Suprapubic skin (tissue), 4 donors: ENCODE data around the gene CLDN11. TPM values are rescaled to one million over a fixed set of nuclear protein-coding genes. Genes with fewer than 3 reads are reported as not detected.

ENCODE experiments used
- DNase-seq, 2 donors: peaks; one replicate each; pipeline ENCODE4 v3.0.0-alpha.2; 2019; ENCODE audit warnings: low spot score in 2 of 2
- H3K27ac ChIP-seq: fragments of 200-600 bp; sonication (generic); one replicate; pipeline ENCODE4 v1.5.1; 2019
- H3K27me3 ChIP-seq: fragments of 200-600 bp; sonication (generic); one replicate; pipeline ENCODE4 v1.5.1; 2019
- H3K36me3 ChIP-seq: fragments of 200-600 bp; sonication (generic); one replicate; pipeline ENCODE4 v1.5.1; 2019
- H3K4me1 ChIP-seq: fragments of 200-600 bp; sonication (generic); one replicate; pipeline ENCODE4 v1.5.1; 2019
- H3K4me3 ChIP-seq: fragments of 200-600 bp; sonication (generic); one replicate; pipeline ENCODE4 v1.5.1; 2019; ENCODE audit warnings: mild to moderate bottlenecking
- H3K9me3 ChIP-seq: fragments of 200-600 bp; sonication (generic); one replicate; pipeline ENCODE4 v1.5.1; 2019
- CTCF ChIP-seq, 2 donors: fragments of 200-600 bp in 1 of 2; fragments of 450-650 bp in 1 of 2; sonication (generic) in 1 of 2; IDR thresholded peaks; one replicate each; pipeline ENCODE4 v1.5.1; 2016 to 2019; ENCODE audit warnings: antibody characterized with exemption in 2 of 2, mild to moderate bottlenecking in 1 of 2, moderate library complexity in 1 of 2
- EP300 ChIP-seq: sonication (generic); formaldehyde crosslinking; IDR thresholded peaks from one replicate; pipeline ENCODE4 v1.6.1; 2017; ENCODE audit warnings: antibody characterized with exemption
- POLR2A ChIP-seq, 2 donors: fragments of 450-650 bp; IDR thresholded peaks; one replicate each; pipeline ENCODE4 v1.6.1; 2017; ENCODE audit warnings: antibody characterized with exemption in 2 of 2, mild to moderate bottlenecking in 2 of 2, moderate library complexity in 2 of 2
- POLR2AphosphoS5 ChIP-seq, 3 donors: sonication (generic); formaldehyde crosslinking; IDR thresholded peaks; one replicate each; pipeline ENCODE4 v1.6.1; 2017; ENCODE audit warnings: antibody characterized with exemption in 3 of 3
- WGBS: methylation state at CpG from one replicate; pipeline ENCODE4 v1.1.5; 2018; 5-methylcytosine and 5-hydroxymethylcytosine counted together
- total RNA-seq, 4 donors: library from RNA; depleted of rRNA; stranded (reverse); fragments of >200 nt; gene quantifications; one replicate each; pipeline ENCODE4 v1.1.0, GENCODE V29; 2016

Gene CLDN11
- total RNA-seq, 4 donors from 2014 or later: 2.1 to 6.4 (median 3.6) TPM

DNA sequence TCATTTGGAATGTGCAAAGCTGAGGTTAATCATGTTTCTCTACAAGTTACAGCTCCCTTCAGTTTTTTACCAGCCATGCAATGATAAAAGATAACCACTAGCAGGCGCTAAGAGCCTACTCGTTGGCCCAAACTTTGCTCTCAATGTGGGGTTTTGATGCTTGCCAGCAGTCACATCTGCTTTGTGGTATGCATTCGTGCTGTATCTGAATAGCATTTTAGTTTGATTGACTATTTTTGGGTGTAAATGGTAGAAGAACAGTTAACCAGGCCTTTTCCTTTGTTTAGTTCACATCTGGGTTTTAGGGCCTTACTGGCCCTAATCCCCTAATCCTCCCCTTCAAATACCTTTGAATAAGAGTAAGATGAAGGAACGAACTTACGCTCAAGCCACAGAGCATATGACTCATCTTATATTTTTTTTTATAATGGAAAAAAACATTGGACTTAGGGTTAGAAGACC lies 4.4 kb upstream of the CLDN11 start:
- peaks cover 16% of the 10 kb centered on the region for H3K4me1 ChIP-seq
- H3K27ac ChIP-seq: no peak overlapping the region
- H3K9me3 ChIP-seq: no peaks in the 10 kb centered on the region
- DNase-seq: no peak
- 20% methylated on average over 5 of the region's 5 CpGs for WGBS
- peaks cover 16% of the 10 kb centered on the region for H3K27me3 ChIP-seq
- no peaks in the 10 kb centered on the region for H3K36me3 ChIP-seq
- H3K4me3 ChIP-seq: no peak overlapping the region
- TF ChIP-seq POLR2A (IDR thresholded peaks at IDR 0.05) (no peak), CTCF (IDR thresholded peaks at IDR 0.05) (peak; percentile 75 to 81)

- TF ChIP-seq EP300 (no peak), POLR2AphosphoS5 (IDR thresholded peaks at IDR 0.05) (no peak), CTCF (IDR thresholded peaks at IDR 0.05) (no peak), POLR2A (IDR thresholded peaks at IDR 0.05) (no peak)
- H3K27me3 ChIP-seq: peaks cover 26% of the 10 kb centered on the region
- no peak overlapping the region for H3K27ac ChIP-seq
- WGBS: 69% methylated on average over 1 of the region's 1 CpG
- DNase-seq: no peak
- peaks cover 21% of the 10 kb centered on the region for H3K4me1 ChIP-seq
- H3K9me3 ChIP-seq: no peaks in the 10 kb centered on the region
- no peaks in the 10 kb centered on the region for H3K36me3 ChIP-seq
- H3K4me3 ChIP-seq: no peak overlapping the region
These were observed 1.6 kb upstream of the CLDN11 start for GRCh38 chr3:170417090-170417489.

DNA sequence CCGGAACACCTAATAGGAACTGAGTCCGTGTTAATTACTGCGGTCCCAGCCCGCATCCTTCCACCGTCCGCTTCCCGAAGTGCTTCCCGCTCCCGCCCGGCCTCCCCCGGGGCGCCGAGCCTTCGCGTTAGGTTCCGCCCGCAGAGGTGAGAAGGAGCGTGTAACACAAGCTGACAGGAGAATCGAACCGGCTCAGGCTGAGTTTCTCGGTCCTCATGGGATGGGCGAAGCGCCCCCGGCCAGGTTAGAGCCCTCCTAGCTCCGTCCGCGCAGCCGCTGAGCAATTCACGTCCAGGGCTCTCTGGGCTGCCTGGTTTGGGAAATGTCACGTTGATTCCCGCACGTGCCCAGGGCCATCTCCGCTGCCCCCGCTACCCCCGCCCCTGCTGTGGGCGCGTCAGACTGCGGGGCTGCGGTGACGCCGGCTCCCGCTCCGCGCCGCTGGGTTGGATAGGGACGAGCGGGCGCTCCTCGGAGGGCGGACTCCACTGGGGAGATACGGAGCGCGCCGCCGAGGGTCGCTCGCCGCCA lies 954 bp downstream of the CLDN11 start:
- Histone ChIP-seq H3K36me3 (no peaks in the 10 kb centered on the region), H3K27ac (peak overlapping the region; percentile 76), H3K4me1 (peaks cover 17% of the 10 kb centered on the region), H3K9me3 (no peaks in the 10 kb centered on the region), H3K27me3 (peaks cover 26% of the 10 kb centered on the region), H3K4me3 (peak overlapping the region; percentile 59)
- WGBS: 7% methylated on average over 45 of the region's 58 CpGs
- peak; percentile 75 to 81 for DNase-seq
- TF ChIP-seq POLR2A (IDR thresholded peaks at IDR 0.05) (peak in 1 of 2 donors; percentile 46), CTCF (IDR thresholded peaks at IDR 0.05) (no peak)

DNA sequence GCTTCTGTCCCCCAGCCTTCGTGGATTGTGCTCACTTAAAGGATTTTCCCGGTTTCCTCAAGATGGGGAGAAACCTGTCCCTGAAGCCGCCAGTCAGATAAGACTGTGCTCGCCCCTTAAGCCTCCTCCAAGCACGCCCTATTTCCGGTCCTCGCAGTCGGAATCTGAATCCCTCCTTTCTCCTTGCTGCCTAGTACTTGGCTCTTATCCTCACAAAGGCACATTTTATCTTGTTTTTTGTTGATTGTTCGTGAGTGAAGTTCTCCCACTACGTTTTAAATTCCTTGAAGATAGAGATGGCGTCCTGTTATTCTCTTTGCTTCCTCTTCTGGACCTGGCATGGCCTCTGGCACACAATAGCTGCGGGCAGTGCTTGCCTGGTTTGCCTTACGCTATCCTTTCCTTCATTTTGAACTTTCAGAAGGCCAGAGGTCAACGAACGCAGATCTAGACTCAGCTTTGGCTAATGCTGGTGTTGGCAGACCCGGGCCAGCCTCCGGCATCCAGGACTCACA lies 1.7 kb downstream of the CLDN11 start:
- Histone ChIP-seq H3K4me3 (peak overlapping the region; percentile 59), H3K36me3 (no peaks in the 10 kb centered on the region), H3K27me3 (peaks cover 26% of the 10 kb centered on the region), H3K9me3 (no peaks in the 10 kb centered on the region), H3K27ac (peak overlapping the region; percentile 76), H3K4me1 (peaks cover 17% of the 10 kb centered on the region)
- 47% methylated on average over 17 of the region's 17 CpGs for WGBS
- no peak for DNase-seq
- TF ChIP-seq POLR2A (IDR thresholded peaks at IDR 0.05) (no peak), CTCF (IDR thresholded peaks at IDR 0.05) (no peak), EP300 (no peak), POLR2AphosphoS5 (IDR thresholded peaks at IDR 0.05) (no peak)

DNA sequence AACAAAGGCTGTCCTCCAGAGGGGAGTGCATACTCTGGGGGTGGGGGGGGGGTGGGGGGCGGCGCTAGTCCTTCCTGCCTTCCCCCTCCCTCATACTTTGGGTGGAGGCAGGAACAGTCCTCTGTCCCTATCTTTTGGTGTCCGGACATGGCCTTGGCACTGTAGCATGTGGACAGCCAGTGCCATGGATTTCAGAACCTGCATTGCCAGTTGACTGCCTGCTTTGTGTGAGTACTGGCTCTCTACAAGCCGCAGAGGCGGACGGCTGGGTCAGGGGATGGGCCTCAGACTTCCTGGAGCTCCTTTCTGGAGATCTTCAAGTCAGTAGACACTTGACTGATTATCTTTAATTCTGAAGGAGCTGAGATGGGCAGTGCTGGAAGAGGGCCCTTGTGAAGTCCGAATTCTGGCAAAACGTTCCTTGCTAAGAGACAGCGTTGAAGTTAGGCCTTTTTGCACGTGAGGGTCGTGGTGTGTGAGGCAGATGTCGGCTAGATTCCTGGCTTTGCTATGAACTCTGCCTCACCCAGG lies 2.5 kb downstream of the CLDN11 start:
- Histone ChIP-seq H3K27ac (peak overlapping the region; percentile 76), H3K36me3 (no peaks in the 10 kb centered on the region), H3K4me1 (peaks cover 17% of the 10 kb centered on the region), H3K9me3 (no peaks in the 10 kb centered on the region), H3K4me3 (peak overlapping the region; percentile 24), H3K27me3 (peaks cover 26% of the 10 kb centered on the region)
- peak in 1 of 2 donors; percentile 69 for DNase-seq
- 62% methylated on average over 12 of the region's 12 CpGs for WGBS
- TF ChIP-seq POLR2A (IDR thresholded peaks at IDR 0.05) (no peak), POLR2AphosphoS5 (IDR thresholded peaks at IDR 0.05) (no peak), CTCF (IDR thresholded peaks at IDR 0.05) (no peak), EP300 (no peak)
